Vagina (tissue), 2 donors: ENCODE measurements around the gene RNPEPL1. TPM values are rescaled to one million over a fixed set of nuclear protein-coding genes. Genes with fewer than 3 reads are reported as not detected.

Source experiments
- DNase-seq, 2 donors: peaks; one replicate each; pipeline ENCODE4 v3.0.0-alpha.2; 2017; ENCODE audit errors: extremely low spot score in 2 of 2
- H3K27ac ChIP-seq: fragments of 200-600 bp; sonication (generic); one replicate; pipeline ENCODE4 v1.5.1; 2019
- H3K27me3 ChIP-seq: fragments of 200-600 bp; sonication (generic); one replicate; pipeline ENCODE4 v1.5.1; 2019
- H3K36me3 ChIP-seq, 2 donors: fragments of 200-600 bp; sonication (generic); one replicate each; pipeline ENCODE4 v1.5.1; 2017 to 2019
- H3K4me1 ChIP-seq: fragments of 200-600 bp; sonication (generic); one replicate; pipeline ENCODE4 v1.5.1; 2019
- H3K4me3 ChIP-seq, 2 donors: fragments of 200-600 bp; sonication (generic); 1 replicate in 1 of 2; 2 replicates in 1 of 2; pipeline ENCODE4 v1.5.1; 2016 to 2019
- H3K9me3 ChIP-seq: fragments of 200-600 bp; sonication (generic); one replicate; pipeline ENCODE4 v1.5.1; 2019
- CTCF ChIP-seq, 3 experiments: fragments of 450-650 bp in 2 of 3; fragments of 200-600 bp in 1 of 3; sonication (generic) in 1 of 3; IDR thresholded peaks; one replicate each; pipeline ENCODE4 v1.5.1; 2017 to 2019; ENCODE audit warnings: antibody characterized with exemption in 3 of 3, mild to moderate bottlenecking in 2 of 3, moderate library complexity in 2 of 3
- POLR2A ChIP-seq, 2 donors: fragments of 450-650 bp; IDR thresholded peaks; one replicate each; pipeline ENCODE4 v1.6.1; 2017; ENCODE audit warnings: antibody characterized with exemption in 2 of 2, mild to moderate bottlenecking in 2 of 2, moderate library complexity in 2 of 2
- POLR2AphosphoS5 ChIP-seq, 2 donors: sonication (generic); formaldehyde crosslinking; IDR thresholded peaks; one replicate each; pipeline ENCODE4 v1.9.0; 2017; ENCODE audit warnings: antibody characterized with exemption in 2 of 2, mild to moderate bottlenecking in 2 of 2, low read depth in 1 of 2; ENCODE audit not compliant: insufficient read depth in 1 of 2
- intact Hi-C: fragments of 100-400 bp; cut with DNase I; formaldehyde crosslinking; loops from one replicate; pipeline ENCODE4 v1.15.1; 2023
- total RNA-seq: library from RNA; depleted of rRNA; stranded (reverse); fragments of >200 nt; gene quantifications from one replicate; pipeline ENCODE4 v1.2.3, GENCODE V29; 2016

Gene RNPEPL1
- total RNA-seq, 1 donor from 2014 or later = 65.1 TPM

GRCh38 chr2:240558236-240558761, 10.0 kb upstream of the RNPEPL1 start:
- intact Hi-C loops = no loop called here
- DNase-seq = no peak
- Histone ChIP-seq H3K36me3 (no peaks in the 10 kb centered on the region), H3K27ac (no peak overlapping the region), H3K9me3 (no peaks in the 10 kb centered on the region), H3K4me3 (peak overlapping the region; percentile 55 to 56), H3K4me1 (peaks cover 51% of the 10 kb centered on the region), H3K27me3 (no peaks in the 10 kb centered on the region)
- TF ChIP-seq CTCF (IDR thresholded peaks at IDR 0.05) = no peak
- no peak for TF ChIP-seq POLR2A (IDR thresholded peaks at IDR 0.05)
- no peak for TF ChIP-seq POLR2AphosphoS5 (IDR thresholded peaks at IDR 0.05; ENCODE audit: insufficient read depth in 1 of 2, low read depth in 1 of 2)

- Histone ChIP-seq H3K27ac (no peak overlapping the region), H3K36me3 (no peaks in the 10 kb centered on the region), H3K4me1 (peaks cover 51% of the 10 kb centered on the region), H3K4me3 (peak overlapping the region in 1 of 2 donors; percentile 95), H3K27me3 (no peaks in the 10 kb centered on the region), H3K9me3 (no peaks in the 10 kb centered on the region)
- intact Hi-C loops = no loop called here
- peak in 1 of 2 donors; percentile 83 for DNase-seq
- TF ChIP-seq POLR2AphosphoS5 (IDR thresholded peaks at IDR 0.05; ENCODE audit: insufficient read depth in 1 of 2, low read depth in 1 of 2) = no peak
- TF ChIP-seq CTCF (IDR thresholded peaks at IDR 0.05) = no peak
- TF ChIP-seq POLR2A (IDR thresholded peaks at IDR 0.05) = no peak
These were observed 9.0 kb upstream of the RNPEPL1 start for GRCh38 chr2:240559286-240559685.

GRCh38 chr2:240560084-240560479, 8.2 kb upstream of the RNPEPL1 start, which contains the start of gene DUSP28:
Gene DUSP28 (plus strand): TSS chr2:240560357. CDS start chr2:240560685, 328 bp downstream.
- TF ChIP-seq POLR2A (IDR thresholded peaks at IDR 0.05) (peak in 1 of 2 donors; percentile 84), CTCF (IDR thresholded peaks at IDR 0.05) (no peak), POLR2AphosphoS5 (IDR thresholded peaks at IDR 0.05; ENCODE audit: insufficient read depth in 1 of 2, low read depth in 1 of 2) (peak in 1 of 2 donors; percentile 74)
- H3K27me3 ChIP-seq = no peaks in the 10 kb centered on the region
- intact Hi-C loops = no loop called here
- peak within 1 kb of the TSS; percentile 99 for H3K27ac ChIP-seq
- H3K9me3 ChIP-seq = no peaks in the 10 kb centered on the region
- peak within 1 kb of the TSS; percentile 95 to 97 for H3K4me3 ChIP-seq
- peaks cover 51% of the 10 kb centered on the region for H3K4me1 ChIP-seq
- no peaks in the 10 kb centered on the region for H3K36me3 ChIP-seq
- DNase-seq = no peak

- peak overlapping the region; percentile 95 to 97 for H3K4me3 ChIP-seq
- no peaks in the 10 kb centered on the region for H3K27me3 ChIP-seq
- TF ChIP-seq CTCF (IDR thresholded peaks at IDR 0.05) = no peak
- peak; percentile 73 to 84 for TF ChIP-seq POLR2AphosphoS5 (IDR thresholded peaks at IDR 0.05; ENCODE audit: insufficient read depth in 1 of 2, low read depth in 1 of 2)
- TF ChIP-seq POLR2A (IDR thresholded peaks at IDR 0.05) = peak in 1 of 2 donors; percentile 60
- H3K36me3 ChIP-seq = no peaks in the 10 kb centered on the region
- DNase-seq = peak in 1 of 2 donors; percentile 99
- peaks cover 56% of the 10 kb centered on the region for H3K4me1 ChIP-seq
- peak overlapping the region; percentile 99 for H3K27ac ChIP-seq
- H3K9me3 ChIP-seq = no peaks in the 10 kb centered on the region
- intact Hi-C loops = no loop called here
These were observed 7.6 kb upstream of the RNPEPL1 start for GRCh38 chr2:240560480-240561324.
